ENCODE results near the gene MID1.

DNA sequence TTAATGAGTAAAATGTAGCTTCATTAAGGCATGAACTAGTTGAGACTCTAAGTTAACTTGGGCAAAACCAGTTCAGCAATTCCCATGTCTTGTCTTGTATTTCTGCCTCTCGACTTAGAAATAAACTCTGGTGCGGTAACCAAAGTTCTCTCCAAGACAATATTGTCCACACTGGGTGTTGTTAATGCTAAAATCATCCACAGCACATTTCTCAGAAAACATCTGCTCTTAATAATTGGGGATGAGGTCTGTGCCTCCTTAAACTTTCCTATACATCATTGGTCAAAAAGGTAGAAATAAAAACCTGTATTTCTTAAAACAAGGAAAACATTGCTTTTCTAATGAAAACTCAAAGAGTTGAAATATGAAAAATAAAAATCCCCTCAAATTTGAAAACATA, 32.9 kb upstream of the MID1 start:
- no peak for TF ChIP-seq CTCF (IDR thresholded peaks at IDR 0.05; ENCODE audit: insufficient read depth, low read depth, low read length)
- no peak for TF ChIP-seq EZH2 (IDR thresholded peaks at IDR 0.05; ENCODE audit: insufficient read depth, low read length)

Measured in astrocyte (in vitro differentiated cells and primary cell).